ENCODE results near the gene KCNIP2.
A peak's percentile ranks its signal among the peaks of the same experiment; 100 is the strongest.

KCNIP2 gene

DNA sequence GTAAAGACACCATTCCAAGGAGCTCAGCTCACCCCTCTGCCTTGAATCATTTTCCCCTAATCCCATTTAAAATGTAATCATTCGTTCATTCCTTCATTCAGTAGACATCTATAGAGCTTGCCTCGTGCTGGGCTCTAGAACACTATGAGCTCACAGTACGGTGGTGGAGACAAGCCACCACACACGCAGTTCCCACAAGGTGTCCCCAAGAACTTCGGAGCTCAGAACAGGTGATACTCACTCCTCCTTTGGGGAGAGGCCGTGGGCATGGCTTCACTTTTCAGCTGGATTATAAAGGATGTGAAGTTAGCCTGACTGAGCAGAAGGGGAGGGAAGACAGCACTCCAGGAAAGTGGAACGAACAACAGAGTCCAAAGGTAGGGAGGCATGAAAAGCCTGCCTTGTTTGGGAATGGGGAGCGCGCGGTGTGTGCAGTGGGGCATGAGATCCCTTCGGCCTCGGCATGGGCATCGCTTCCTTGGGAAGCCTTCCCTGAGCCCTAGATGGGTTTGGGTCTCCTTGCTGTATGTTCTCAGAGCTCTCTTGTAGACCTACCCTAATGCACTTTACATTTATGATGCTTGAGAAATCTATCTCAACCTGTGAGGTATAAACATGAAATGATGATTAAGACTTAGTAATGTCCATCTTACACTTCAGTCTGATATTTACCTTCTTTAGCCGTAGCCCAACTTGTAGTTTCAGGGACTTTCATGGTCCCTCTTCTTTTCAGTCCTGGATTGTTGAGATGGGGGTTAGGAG lies 24.5 kb downstream of the KCNIP2 start:
- Histone ChIP-seq H3K4me3 (replicated peaks; ENCODE audit: low read depth, low read length) (peak overlapping the region; percentile 53), H3K36me3 (ENCODE audit: control insufficient read depth, insufficient read depth, low read length) (no peaks in the 10 kb centered on the region), H3K27me3 (replicated peaks; ENCODE audit: control insufficient read depth, insufficient read depth, low read length) (no peaks in the 10 kb centered on the region)
- TF ChIP-seq, protein P1, sequence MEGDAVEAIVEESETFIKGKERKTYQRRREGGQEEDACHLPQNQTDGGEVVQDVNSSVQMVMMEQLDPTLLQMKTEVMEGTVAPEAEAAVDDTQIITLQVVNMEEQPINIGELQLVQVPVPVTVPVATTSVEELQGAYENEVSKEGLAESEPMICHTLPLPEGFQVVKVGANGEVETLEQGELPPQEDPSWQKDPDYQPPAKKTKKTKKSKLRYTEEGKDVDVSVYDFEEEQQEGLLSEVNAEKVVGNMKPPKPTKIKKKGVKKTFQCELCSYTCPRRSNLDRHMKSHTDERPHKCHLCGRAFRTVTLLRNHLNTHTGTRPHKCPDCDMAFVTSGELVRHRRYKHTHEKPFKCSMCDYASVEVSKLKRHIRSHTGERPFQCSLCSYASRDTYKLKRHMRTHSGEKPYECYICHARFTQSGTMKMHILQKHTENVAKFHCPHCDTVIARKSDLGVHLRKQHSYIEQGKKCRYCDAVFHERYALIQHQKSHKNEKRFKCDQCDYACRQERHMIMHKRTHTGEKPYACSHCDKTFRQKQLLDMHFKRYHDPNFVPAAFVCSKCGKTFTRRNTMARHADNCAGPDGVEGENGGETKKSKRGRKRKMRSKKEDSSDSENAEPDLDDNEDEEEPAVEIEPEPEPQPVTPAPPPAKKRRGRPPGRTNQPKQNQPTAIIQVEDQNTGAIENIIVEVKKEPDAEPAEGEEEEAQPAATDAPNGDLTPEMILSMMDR (IDR thresholded peaks at IDR 0.05; ENCODE audit: insufficient read depth, low read length, poor library complexity, severe bottlenecking): no peak
- DNase-seq (ENCODE audit: extremely low read depth, insufficient read length): no peak

DNA sequence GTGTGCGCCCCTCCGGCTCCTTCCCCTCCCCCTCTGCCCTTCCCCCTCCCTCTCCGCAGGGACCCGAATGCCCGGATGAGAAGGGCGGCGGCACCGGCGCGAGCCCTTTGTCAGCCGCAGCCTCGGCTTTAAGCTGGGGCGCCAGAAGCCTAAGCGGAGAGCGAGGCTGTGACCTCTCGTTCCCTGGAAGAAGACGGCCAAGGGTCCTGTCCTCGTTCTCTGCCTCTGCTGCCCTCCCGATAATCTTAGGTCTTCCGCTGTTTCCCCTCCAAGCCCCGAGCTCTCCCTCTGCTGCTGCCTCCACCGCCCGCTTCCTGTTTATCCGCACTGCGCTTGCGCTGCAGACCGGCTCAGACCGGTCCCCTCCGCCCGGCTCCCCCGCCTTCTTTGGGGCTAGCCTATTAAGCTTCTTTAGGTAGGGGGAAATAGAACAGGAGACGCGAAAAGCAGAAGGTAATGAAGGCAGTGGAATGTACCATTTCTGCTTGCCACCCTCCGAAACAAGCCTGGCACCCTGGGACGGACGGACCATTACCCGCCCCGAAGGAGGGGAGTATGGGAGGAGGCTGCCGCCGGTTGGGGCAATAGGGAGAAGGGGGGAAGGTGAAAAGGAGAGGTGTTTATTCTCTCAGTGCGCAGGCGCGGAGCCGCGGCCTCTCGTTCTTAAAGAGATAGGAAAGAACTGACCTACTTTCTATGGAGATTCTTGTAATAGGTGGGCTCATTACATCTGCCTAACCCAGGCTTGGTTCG lies 25.3 kb downstream of the KCNIP2 start, which contains the start of gene OGA:
TSS of gene OGA (minus strand) at position 326 of the 753 bp plus-strand sequence. CDS start 422 bp downstream, outside the sequence.
- peak; percentile 98 for DNase-seq (ENCODE audit: extremely low read depth, insufficient read length)
- no peaks in the 10 kb centered on the region for H3K27me3 ChIP-seq (replicated peaks; ENCODE audit: control insufficient read depth, insufficient read depth, low read length)
- H3K36me3 ChIP-seq (ENCODE audit: control insufficient read depth, insufficient read depth, low read length): no peaks in the 10 kb centered on the region
- H3K4me3 ChIP-seq (replicated peaks; ENCODE audit: low read depth, low read length): peak within 1 kb of the TSS; percentile 82
- TF ChIP-seq, protein P1 (IDR thresholded peaks at IDR 0.05; ENCODE audit: insufficient read depth, low read length, poor library complexity, severe bottlenecking): no peak

DNA sequence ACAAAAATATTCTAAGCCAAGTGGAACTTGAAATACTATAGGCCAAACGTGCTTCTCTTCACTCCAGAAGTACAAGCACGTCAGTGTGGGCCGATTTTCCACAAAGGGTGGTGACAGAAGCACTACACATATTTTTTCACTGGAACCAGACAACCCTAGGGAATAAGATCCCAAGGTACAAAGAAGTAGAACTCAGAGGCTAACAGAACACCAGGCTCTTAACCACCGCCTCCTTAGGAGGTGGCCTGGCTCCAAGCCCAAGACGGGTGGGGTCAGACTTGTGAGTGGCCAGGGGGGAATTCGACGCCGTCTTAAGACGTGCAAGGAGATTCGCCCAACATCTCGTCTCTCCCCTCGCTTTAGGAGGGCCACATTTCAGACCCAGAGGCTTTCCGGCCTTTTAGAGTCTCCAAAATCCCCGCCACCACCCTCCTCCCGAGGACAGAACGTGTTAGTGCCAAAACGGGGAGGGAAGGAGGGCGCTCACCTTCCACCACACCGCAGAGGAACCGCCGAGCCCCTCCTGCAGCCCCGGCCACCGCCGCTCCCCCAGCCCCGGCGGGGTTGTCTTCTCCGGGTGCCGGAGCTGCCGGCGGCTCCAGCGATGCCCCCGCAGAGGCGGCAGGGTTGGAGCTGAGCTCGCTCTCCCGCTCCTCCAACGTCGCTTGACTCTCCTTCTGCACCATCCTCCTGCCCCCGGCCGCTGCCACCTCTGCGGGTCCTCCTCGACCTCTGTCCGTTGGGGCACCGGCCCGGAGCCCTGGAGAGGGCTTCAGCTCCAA lies 26.1 kb downstream of the KCNIP2 start:
- peak; percentile 46 for DNase-seq (ENCODE audit: extremely low read depth, insufficient read length)

DNA sequence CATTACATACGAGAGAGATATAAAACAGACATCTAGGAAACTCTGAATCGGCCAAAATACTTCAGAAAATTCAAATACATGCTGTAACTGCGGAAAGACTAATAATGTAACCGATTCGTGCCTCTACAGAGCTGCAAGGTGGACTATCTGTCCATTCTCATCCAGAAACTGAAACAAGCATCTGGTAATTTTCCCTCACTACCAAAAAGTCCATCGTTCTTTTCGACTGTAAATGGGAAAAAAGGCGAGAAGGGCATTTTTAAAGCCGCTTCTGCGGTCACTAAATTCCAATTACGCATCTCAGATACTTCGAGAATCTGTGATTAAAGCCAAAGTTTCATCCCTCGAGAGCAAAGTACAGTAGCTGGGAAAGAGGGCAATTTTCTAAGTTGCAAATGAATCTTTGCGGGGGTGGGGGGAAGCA lies 26.7 kb downstream of the KCNIP2 start:
- peak overlapping the region; percentile 82 for H3K4me3 ChIP-seq (replicated peaks; ENCODE audit: low read depth, low read length)
- DNase-seq (ENCODE audit: extremely low read depth, insufficient read length): no peak
- peaks cover 2% of the 10 kb centered on the region; the same call in 1 of the 2 replicates for H3K36me3 ChIP-seq (ENCODE audit: control insufficient read depth, insufficient read depth, low read length)
- H3K27me3 ChIP-seq (replicated peaks; ENCODE audit: control insufficient read depth, insufficient read depth, low read length): no peaks in the 10 kb centered on the region
- TF ChIP-seq, protein P1 (IDR thresholded peaks at IDR 0.05; ENCODE audit: insufficient read depth, low read length, poor library complexity, severe bottlenecking): no peak

More for the DNA sequence above, 26.1 kb downstream of the KCNIP2 start:
- Histone ChIP-seq H3K4me3 (replicated peaks; ENCODE audit: low read depth, low read length) (peak overlapping the region; percentile 82), H3K27me3 (replicated peaks; ENCODE audit: control insufficient read depth, insufficient read depth, low read length) (no peaks in the 10 kb centered on the region), H3K36me3 (ENCODE audit: control insufficient read depth, insufficient read depth, low read length) (peaks cover under 1% of the 10 kb centered on the region; the same call in 1 of the 2 replicates)
- TF ChIP-seq, protein P1 (IDR thresholded peaks at IDR 0.05; ENCODE audit: insufficient read depth, low read length, poor library complexity, severe bottlenecking): no peak

DNA sequence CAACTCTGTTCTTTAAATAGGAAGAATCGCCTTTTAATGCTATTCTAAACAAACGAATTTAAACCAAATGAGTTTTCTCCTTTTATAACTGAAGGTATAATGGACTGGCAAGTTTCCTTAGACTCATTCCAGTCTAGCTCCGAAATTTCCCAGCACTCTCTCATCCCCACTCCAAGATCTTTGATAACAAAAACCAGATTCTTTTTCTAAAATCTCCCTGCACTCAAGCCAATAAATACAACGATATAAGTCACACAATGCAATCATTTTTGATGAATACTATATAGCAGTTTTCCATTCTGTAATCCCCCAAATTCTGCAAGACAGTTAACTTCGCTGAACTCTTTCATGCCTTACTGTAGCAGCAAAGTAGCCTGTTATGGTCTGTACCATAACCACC lies 27.2 kb downstream of the KCNIP2 start:
- H3K4me3 ChIP-seq (replicated peaks; ENCODE audit: low read depth, low read length): peak overlapping the region; percentile 82
- peaks cover 3% of the 10 kb centered on the region; the same call in 1 of the 2 replicates for H3K36me3 ChIP-seq (ENCODE audit: control insufficient read depth, insufficient read depth, low read length)
- TF ChIP-seq, protein P1 (IDR thresholded peaks at IDR 0.05; ENCODE audit: insufficient read depth, low read length, poor library complexity, severe bottlenecking): no peak
- no peak for DNase-seq (ENCODE audit: extremely low read depth, insufficient read length)
- no peaks in the 10 kb centered on the region for H3K27me3 ChIP-seq (replicated peaks; ENCODE audit: control insufficient read depth, insufficient read depth, low read length)
